Smooth muscle cell (in vitro differentiated cells): ENCODE results near the gene MSI2. TPM values are rescaled to one million over a fixed set of nuclear protein-coding genes. Genes with fewer than 3 reads are reported as not detected.

Experiments
- DNase-seq: peaks from one replicate; lab custom pipeline; 2025; ENCODE audit not compliant: unreplicated experiment; lab: John Stamatoyannopoulos, UW
- H2AFZ ChIP-seq: fragments of 200-600 bp; sonication (generic); 2 replicates; pipeline ENCODE4 v1.6.0; 2016; ENCODE audit warnings: antibody characterized with exemption, low read depth, mild to moderate bottlenecking
- H3F3A ChIP-seq: fragments of 200-600 bp; sonication (generic); 2 replicates; pipeline ENCODE4 v1.6.0; 2017; ENCODE audit warnings: antibody characterized with exemption, low read depth
- H3K27ac ChIP-seq: fragments of 200-600 bp; sonication (generic); 2 replicates; pipeline ENCODE4 v1.5.1; 2016; ENCODE audit warnings: low read depth, mild to moderate bottlenecking
- H3K27me3 ChIP-seq: fragments of 200-600 bp; sonication (generic); 2 replicates; pipeline ENCODE4 v1.6.1; 2016; ENCODE audit warnings: low read depth, mild to moderate bottlenecking
- H3K36me3 ChIP-seq: fragments of 200-600 bp; sonication (generic); 2 replicates; pipeline ENCODE4 v1.5.1; 2016; ENCODE audit warnings: low read depth
- H3K4me1 ChIP-seq: fragments of 200-600 bp; sonication (generic); 2 replicates; pipeline ENCODE4 v1.5.1; 2016; ENCODE audit warnings: low read depth
- H3K4me2 ChIP-seq: fragments of 200-600 bp; sonication (generic); 2 replicates; pipeline ENCODE4 v1.6.0; 2016; ENCODE audit warnings: mild to moderate bottlenecking
- H3K4me3 ChIP-seq: fragments of 200-600 bp; sonication (generic); 2 replicates; pipeline ENCODE4 v1.5.1; 2016; ENCODE audit warnings: mild to moderate bottlenecking
- H3K79me2 ChIP-seq: fragments of 200-600 bp; sonication (generic); 2 replicates; pipeline ENCODE4 v1.6.0; 2016; ENCODE audit warnings: low read depth, mild to moderate bottlenecking
- H3K9ac ChIP-seq: fragments of 200-600 bp; sonication (generic); 2 replicates; pipeline ENCODE4 v1.6.0; 2016; ENCODE audit warnings: low read depth
- H3K9me3 ChIP-seq: fragments of 200-600 bp; sonication (generic); replicated peaks from 2 replicates; pipeline ENCODE4 v1.5.1; 2016; ENCODE audit warnings: low read depth
- H4K20me1 ChIP-seq: fragments of 200-600 bp; sonication (generic); 2 replicates; pipeline ENCODE4 v1.6.0; 2016; ENCODE audit warnings: low read depth
- WGBS: methylation state at CpG from one replicate; pipeline ENCODE4 v1.1.7; 2016; ENCODE audit warnings: low lambda C conversion rate; 5-methylcytosine and 5-hydroxymethylcytosine counted together
- polyA plus RNA-seq: library from polyadenylated mRNA; unstranded; fragments of >200 nt; fragmentation: Nextera tagmentation; extraction: Ambion mirVana; gene quantifications from 2 replicates; pipeline ENCODE4 v1.2.1, GENCODE V29; 2016
- total RNA-seq: library from RNA; depleted of rRNA; stranded (reverse); fragments of >200 nt; gene quantifications from 2 replicates; pipeline ENCODE4 v1.2.3, GENCODE V29; 2014
- TF ChIP-seq, protein P1 (sequence below): fragments of 200-600 bp; sonication (generic); IDR thresholded peaks from 2 replicates; pipeline ENCODE4 v1.5.1; 2017; ENCODE audit warnings: borderline replicate concordance, mild to moderate bottlenecking, antibody characterized with exemption; ENCODE audit not compliant: insufficient read depth, poor library complexity, severe bottlenecking

MSI2 gene
- total and polyA plus RNA-seq, 2 experiments from 2014 or later, result 5.7 to 36.5 TPM

DNA sequence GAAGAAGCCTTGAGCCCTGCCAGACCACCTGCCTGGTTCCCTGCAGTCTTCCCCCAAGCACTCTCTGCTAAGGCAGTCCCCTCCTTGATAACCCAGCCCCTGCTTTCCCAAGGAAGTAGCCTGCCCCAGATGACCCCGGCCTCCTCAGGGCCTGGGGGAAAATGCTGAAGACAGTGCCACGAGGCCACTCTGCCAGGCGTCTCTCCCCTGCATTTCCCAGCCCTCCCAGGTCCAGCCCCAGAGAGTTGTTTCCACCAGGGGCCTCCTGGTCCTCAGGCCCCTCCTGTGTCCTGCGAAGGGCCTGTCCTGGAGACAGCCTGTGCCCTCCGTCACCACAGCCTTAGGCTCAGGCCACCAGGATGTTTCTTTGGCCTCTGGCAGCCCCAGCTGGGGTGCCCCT lies 392.4 kb downstream of the MSI2 start:
- H3K9me3 ChIP-seq, result no peaks in the 10 kb centered on the region
- H3K9ac ChIP-seq, result no peak overlapping the region
- H3K4me3 ChIP-seq, result no peak overlapping the region
- no peaks in the 10 kb centered on the region for H3F3A ChIP-seq
- no peaks in the 10 kb centered on the region for H3K36me3 ChIP-seq
- WGBS, result 88% methylated on average over 5 of the region's 5 CpGs
- no peaks in the 10 kb centered on the region for H3K27me3 ChIP-seq
- no peak for DNase-seq
- no peaks in the 10 kb centered on the region for H4K20me1 ChIP-seq
- no peak overlapping the region for H3K27ac ChIP-seq
- no peak overlapping the region for H3K4me2 ChIP-seq
- TF ChIP-seq, protein P1, sequence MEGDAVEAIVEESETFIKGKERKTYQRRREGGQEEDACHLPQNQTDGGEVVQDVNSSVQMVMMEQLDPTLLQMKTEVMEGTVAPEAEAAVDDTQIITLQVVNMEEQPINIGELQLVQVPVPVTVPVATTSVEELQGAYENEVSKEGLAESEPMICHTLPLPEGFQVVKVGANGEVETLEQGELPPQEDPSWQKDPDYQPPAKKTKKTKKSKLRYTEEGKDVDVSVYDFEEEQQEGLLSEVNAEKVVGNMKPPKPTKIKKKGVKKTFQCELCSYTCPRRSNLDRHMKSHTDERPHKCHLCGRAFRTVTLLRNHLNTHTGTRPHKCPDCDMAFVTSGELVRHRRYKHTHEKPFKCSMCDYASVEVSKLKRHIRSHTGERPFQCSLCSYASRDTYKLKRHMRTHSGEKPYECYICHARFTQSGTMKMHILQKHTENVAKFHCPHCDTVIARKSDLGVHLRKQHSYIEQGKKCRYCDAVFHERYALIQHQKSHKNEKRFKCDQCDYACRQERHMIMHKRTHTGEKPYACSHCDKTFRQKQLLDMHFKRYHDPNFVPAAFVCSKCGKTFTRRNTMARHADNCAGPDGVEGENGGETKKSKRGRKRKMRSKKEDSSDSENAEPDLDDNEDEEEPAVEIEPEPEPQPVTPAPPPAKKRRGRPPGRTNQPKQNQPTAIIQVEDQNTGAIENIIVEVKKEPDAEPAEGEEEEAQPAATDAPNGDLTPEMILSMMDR, result no peak
- no peak overlapping the region for H2AFZ ChIP-seq
- no peaks in the 10 kb centered on the region for H3K79me2 ChIP-seq
- H3K4me1 ChIP-seq, result peaks cover 12% of the 10 kb centered on the region

DNA sequence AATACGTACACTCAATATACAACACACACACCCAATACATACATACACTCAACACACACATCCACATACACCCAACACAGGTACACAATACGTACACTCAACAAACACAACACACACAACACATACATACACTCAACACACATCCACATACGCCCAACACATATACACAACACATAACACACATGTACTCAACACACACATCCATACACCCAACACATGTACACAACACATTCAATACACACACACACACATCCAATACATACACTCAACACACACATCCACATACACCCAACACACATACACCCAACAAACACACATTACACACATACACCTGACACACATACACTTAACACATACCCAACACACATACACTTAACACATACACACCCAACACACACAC lies 392.9 kb downstream of the MSI2 start:
- Histone ChIP-seq H3K4me2 (no peak overlapping the region), H3K9me3 (no peaks in the 10 kb centered on the region), H2AFZ (no peak overlapping the region), H3K27ac (no peak overlapping the region), H3K4me1 (peaks cover 12% of the 10 kb centered on the region), H3K27me3 (no peaks in the 10 kb centered on the region), H3K36me3 (no peaks in the 10 kb centered on the region), H3F3A (no peaks in the 10 kb centered on the region), H3K9ac (no peak overlapping the region), H3K4me3 (no peak overlapping the region), H3K79me2 (no peaks in the 10 kb centered on the region), H4K20me1 (no peaks in the 10 kb centered on the region)
- TF ChIP-seq, protein P1, result no peak
- 96% methylated on average over 2 of the region's 3 CpGs for WGBS
- no peak for DNase-seq

DNA sequence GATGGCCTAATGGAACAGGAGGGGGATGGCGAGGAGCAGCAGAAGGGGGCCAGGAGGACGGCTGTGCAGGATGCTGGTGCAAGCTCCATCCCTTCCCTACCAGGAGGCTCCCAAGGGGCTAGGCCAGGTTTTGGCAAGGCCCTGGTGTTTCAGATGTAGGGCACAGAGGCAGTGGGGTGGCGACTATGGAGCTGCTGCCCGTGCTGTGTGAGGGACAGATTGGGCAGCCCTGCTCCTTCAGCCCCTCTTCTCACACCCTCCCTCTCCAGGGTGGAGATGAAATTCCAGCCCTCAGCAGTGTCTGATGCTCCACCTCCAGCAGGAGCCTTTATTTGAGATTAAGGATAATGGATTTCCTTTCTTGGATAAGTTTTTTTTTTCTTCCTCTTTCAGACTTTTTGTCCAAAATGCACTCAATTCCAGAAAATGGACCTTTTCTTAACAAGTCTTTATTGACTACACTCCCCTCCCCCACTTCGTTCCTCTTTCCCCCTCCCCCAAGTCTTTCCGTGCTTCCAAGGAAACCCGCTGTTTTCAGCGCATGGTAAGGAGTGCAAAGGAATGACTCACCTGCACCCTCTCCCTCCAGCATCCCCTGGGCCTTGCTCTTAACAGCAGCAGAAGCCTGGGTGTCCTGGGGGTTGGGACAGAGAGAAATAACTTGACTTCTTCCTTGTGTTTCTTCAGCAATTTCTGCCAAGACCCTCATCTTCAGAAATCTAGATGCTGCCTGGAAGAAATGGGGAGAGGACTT lies 393.6 kb downstream of the MSI2 start:
- H4K20me1 ChIP-seq, result no peaks in the 10 kb centered on the region
- no peak overlapping the region for H3K27ac ChIP-seq
- peaks cover 12% of the 10 kb centered on the region for H3K4me1 ChIP-seq
- no peaks in the 10 kb centered on the region for H3K79me2 ChIP-seq
- no peak overlapping the region for H3K9ac ChIP-seq
- 44% methylated on average over 8 of the region's 8 CpGs for WGBS
- no peak for DNase-seq
- no peaks in the 10 kb centered on the region for H3K9me3 ChIP-seq
- no peaks in the 10 kb centered on the region for H3F3A ChIP-seq
- H3K4me3 ChIP-seq, result no peak overlapping the region
- H3K36me3 ChIP-seq, result no peaks in the 10 kb centered on the region
- H3K4me2 ChIP-seq, result no peak overlapping the region
- H3K27me3 ChIP-seq, result no peaks in the 10 kb centered on the region
- no peak overlapping the region for H2AFZ ChIP-seq
- TF ChIP-seq, protein P1, result no peak

DNA sequence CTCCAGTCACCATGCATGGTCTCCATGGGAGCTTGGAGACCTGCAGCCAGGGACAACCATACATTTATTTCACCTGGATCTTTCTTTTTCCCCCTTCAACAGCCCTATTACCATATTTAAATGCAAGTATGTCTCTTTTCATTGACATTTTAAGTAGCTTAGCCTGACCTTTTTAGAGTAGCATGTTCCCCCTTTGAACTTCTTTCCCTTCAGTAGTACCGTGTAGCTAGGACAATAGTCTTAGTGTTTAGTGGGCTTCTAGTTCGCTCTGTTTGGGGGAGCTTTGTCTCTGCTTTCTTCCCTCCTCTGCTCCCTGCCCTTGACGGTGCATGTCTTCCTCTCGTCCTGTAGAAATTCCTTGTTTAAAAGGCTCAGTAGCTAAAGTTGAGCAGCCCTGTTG lies 394.2 kb downstream of the MSI2 start:
- no peak overlapping the region for H3K4me3 ChIP-seq
- no peak overlapping the region for H3K4me2 ChIP-seq
- no peaks in the 10 kb centered on the region for H4K20me1 ChIP-seq
- H3K9ac ChIP-seq, result no peak overlapping the region
- H3K9me3 ChIP-seq, result no peaks in the 10 kb centered on the region
- H3K36me3 ChIP-seq, result no peaks in the 10 kb centered on the region
- peaks cover 12% of the 10 kb centered on the region for H3K4me1 ChIP-seq
- no peak overlapping the region for H3K27ac ChIP-seq
- no peaks in the 10 kb centered on the region for H3K79me2 ChIP-seq
- TF ChIP-seq, protein P1, result no peak
- WGBS, result 69% methylated on average over 4 of the region's 4 CpGs
- DNase-seq, result no peak
- no peak overlapping the region for H2AFZ ChIP-seq
- no peaks in the 10 kb centered on the region for H3F3A ChIP-seq
- H3K27me3 ChIP-seq, result no peaks in the 10 kb centered on the region
